ENCODE measurements around the gene ST6GALNAC6. TPM values are rescaled to one million over a fixed set of nuclear protein-coding genes. Genes with fewer than 3 reads are reported as not detected.

The ST6GALNAC6 gene
- total RNA-seq, 1 donor from 2014 or later = 48.4 TPM

DNA sequence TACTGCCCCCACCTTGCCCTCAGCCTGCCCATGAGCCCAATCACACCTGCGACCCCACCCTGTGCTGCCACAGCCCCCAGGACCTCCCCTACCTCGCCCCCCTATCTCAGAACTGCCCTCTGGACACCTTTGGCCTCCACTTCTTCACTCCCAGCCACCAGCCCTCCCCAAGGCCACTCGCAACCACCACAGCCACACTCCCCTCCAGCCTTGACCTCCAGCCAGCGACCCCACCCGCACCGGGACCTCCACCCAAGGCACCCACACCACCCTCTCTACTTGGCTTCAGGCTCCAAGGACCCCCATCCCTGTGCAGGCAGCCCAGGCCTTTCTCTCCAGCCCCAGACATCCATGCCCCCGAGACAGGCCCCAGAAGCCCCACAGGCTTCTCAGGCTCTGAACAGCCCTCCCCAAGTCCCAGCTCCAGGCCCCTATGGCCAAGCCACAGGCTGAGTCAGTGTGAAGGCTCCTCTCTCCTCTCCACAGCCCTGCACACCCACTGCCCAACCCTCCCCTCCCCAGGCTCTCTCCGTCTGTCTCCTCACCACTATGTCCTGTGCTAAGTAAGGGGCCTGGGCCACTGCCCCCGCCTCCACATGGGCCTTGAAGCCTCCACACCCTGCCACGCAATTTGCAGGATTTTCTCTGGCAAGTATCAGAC, 24.0 kb downstream of the ST6GALNAC6 start:
- intact Hi-C loops (cut with micrococcal nuclease) = no loop called here
- DNase-seq = no peak
- H3K4me3 ChIP-seq = peak overlapping the region; percentile 77
- H3K27me3 ChIP-seq (ENCODE audit: low read depth) = no peaks in the 10 kb centered on the region
- H3K36me3 ChIP-seq = peaks cover 29% of the 10 kb centered on the region
- H3K27ac ChIP-seq (replicated peaks) = peak overlapping the region; percentile 93
- no peaks in the 10 kb centered on the region for H3K9me3 ChIP-seq (replicated peaks)
- TF ChIP-seq, protein P1, sequence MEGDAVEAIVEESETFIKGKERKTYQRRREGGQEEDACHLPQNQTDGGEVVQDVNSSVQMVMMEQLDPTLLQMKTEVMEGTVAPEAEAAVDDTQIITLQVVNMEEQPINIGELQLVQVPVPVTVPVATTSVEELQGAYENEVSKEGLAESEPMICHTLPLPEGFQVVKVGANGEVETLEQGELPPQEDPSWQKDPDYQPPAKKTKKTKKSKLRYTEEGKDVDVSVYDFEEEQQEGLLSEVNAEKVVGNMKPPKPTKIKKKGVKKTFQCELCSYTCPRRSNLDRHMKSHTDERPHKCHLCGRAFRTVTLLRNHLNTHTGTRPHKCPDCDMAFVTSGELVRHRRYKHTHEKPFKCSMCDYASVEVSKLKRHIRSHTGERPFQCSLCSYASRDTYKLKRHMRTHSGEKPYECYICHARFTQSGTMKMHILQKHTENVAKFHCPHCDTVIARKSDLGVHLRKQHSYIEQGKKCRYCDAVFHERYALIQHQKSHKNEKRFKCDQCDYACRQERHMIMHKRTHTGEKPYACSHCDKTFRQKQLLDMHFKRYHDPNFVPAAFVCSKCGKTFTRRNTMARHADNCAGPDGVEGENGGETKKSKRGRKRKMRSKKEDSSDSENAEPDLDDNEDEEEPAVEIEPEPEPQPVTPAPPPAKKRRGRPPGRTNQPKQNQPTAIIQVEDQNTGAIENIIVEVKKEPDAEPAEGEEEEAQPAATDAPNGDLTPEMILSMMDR (IDR thresholded peaks at IDR 0.05; ENCODE audit: borderline replicate concordance) = no peak
- peaks cover 71% of the 10 kb centered on the region for H3K4me1 ChIP-seq

DNA sequence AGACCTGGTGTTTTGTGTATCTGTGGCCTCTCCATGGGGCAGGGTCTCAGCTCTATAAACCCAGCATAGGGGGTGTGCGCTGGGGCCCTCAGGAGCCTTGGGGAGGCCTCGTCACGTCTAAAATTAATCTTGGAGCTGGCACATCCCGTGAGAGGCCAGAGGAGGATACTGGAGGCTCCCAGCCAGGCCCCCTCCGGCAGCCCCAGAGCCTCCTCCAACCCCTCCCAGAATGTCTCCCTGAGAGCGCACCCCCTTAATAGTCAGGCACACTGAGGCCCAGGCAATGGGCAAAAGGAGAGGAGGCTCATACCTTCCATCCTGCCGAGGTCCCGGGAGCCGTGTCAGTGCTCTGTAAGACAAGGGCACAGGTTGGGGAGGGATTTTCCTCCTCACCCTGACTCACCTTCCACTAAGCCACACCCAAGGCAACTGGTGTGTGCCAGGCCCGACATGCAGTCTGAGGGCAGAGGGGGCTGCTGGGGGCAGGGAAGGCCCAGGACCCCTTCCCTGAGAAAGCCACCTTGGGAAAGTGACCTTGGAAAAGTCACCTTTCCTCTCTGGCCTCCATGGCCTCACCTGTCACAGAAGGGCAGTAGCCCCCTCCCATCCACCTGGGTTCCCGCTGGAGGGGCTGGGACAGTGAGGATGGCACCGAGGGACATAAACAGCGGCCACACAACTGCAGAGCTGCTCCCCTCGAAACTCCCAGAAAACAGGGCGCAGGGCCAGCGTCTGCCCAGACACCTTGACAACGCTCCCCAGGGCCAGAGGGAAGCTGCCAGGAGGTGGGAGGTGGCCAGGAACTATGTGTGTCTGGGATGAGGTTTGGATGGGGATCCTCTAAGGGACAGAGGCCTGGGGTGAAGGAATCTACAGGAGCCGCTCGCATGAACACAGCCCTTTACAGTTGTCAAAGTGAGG, 24.8 kb downstream of the ST6GALNAC6 start:
- intact Hi-C loops (cut with micrococcal nuclease) = loop anchor here (5.0 kb wide), 1 partner anchor 82 kb away; no protein-coding TSS in a partner anchor
- H3K9me3 ChIP-seq (replicated peaks) = no peaks in the 10 kb centered on the region
- peaks cover 35% of the 10 kb centered on the region for H3K36me3 ChIP-seq
- peak overlapping the region; percentile 77 for H3K4me3 ChIP-seq
- no peak for DNase-seq
- no peaks in the 10 kb centered on the region for H3K27me3 ChIP-seq (ENCODE audit: low read depth)
- TF ChIP-seq, protein P1 (IDR thresholded peaks at IDR 0.05; ENCODE audit: borderline replicate concordance) = no peak
- peak overlapping the region; percentile 93 for H3K27ac ChIP-seq (replicated peaks)
- H3K4me1 ChIP-seq = peaks cover 79% of the 10 kb centered on the region

DNA sequence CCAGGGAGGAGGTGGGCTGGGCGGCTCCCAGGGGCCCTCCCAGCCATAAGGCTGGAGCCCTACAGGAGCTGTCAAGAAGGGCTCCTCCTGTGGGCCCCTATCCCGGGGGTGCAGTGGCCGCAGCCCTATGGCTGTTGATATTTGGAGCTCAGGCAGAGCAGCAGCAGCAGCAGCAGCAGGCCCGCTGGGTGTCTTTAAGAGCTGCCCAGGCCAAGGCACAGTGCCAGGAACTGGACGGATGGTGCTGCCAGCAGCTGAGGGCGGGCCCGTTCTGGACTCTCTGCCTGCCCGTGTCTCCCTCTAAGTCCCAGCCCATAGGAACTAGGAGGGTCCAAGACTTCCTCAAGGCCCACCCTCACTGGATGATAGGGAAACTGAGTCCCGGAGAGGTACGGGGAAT, 25.5 kb downstream of the ST6GALNAC6 start:
- peak overlapping the region; percentile 77 for H3K4me3 ChIP-seq
- H3K4me1 ChIP-seq = peaks cover 86% of the 10 kb centered on the region
- H3K27ac ChIP-seq (replicated peaks) = peak overlapping the region; percentile 93
- H3K9me3 ChIP-seq (replicated peaks) = no peaks in the 10 kb centered on the region
- intact Hi-C loops (cut with micrococcal nuclease) = loop anchor here (5.0 kb wide), 1 partner anchor 82 kb away; no protein-coding TSS in a partner anchor
- TF ChIP-seq, protein P1 (IDR thresholded peaks at IDR 0.05; ENCODE audit: borderline replicate concordance) = no peak
- peak; percentile 85 for DNase-seq
- H3K36me3 ChIP-seq = peaks cover 41% of the 10 kb centered on the region
- H3K27me3 ChIP-seq (ENCODE audit: low read depth) = no peaks in the 10 kb centered on the region

DNA sequence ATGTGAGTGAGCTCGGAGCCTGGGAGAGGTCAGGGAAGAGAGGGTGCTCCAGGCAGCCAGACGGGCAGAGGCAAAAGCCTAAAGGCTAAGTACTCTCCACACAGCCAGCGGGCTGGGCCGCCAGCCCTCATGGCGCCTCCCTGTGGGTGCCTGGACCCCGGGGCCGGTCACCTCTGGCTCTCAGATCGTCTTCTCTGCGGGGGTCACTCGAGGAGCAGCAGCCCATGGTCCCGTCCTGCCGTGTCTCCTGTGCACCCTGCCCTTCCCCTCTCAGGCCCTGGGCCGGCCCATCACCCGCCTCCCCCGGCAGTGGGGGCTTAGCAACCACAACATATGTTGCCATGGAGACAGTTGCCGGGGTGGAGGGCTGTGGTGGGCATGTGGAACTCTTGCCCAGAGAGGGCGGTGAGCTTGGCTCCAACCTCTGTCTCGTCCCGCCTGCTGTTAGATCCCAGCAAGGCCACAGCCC, 26.1 kb downstream of the ST6GALNAC6 start:
- no peaks in the 10 kb centered on the region for H3K9me3 ChIP-seq (replicated peaks)
- H3K4me3 ChIP-seq = peak overlapping the region; percentile 77
- TF ChIP-seq, protein P1 (IDR thresholded peaks at IDR 0.05; ENCODE audit: borderline replicate concordance) = no peak
- DNase-seq = no peak
- intact Hi-C loops (cut with micrococcal nuclease) = loop anchor here (5.0 kb wide), 1 partner anchor 81 kb away; no protein-coding TSS in a partner anchor
- H3K4me1 ChIP-seq = peaks cover 87% of the 10 kb centered on the region
- peak overlapping the region; percentile 93 for H3K27ac ChIP-seq (replicated peaks)
- no peaks in the 10 kb centered on the region for H3K27me3 ChIP-seq (ENCODE audit: low read depth)
- peaks cover 46% of the 10 kb centered on the region for H3K36me3 ChIP-seq
